LoVo (cell line): Measurements from ENCODE around the gene ITPR2.
"Not testable (repeated sequence)": the region's sequence is repeated elsewhere in the genome, so short reads cannot be mapped to it uniquely, and the experiment has no call there.

Source experiments
- DNase-seq: peaks from one replicate; pipeline ENCODE4 v3.0.0-alpha.2; 2016; ENCODE audit warnings: low spot score

ITPR2 gene

GRCh38 chr12:26848156-26848825 lies 15.3 kb upstream of the ITPR2 start:
- no peak for DNase-seq

GRCh38 chr12:26847431-26847830 lies 14.4 kb upstream of the ITPR2 start:
- no peak for DNase-seq

- DNase-seq, result no peak
These were observed 13.4 kb upstream of the ITPR2 start for GRCh38 chr12:26846416-26846815.

- DNase-seq, result no peak
These were observed 13.0 kb upstream of the ITPR2 start for GRCh38 chr12:26845984-26846383.

- DNase-seq, result peak; percentile 69
These were observed 12.2 kb upstream of the ITPR2 start for GRCh38 chr12:26845057-26845666.

- no peak for DNase-seq
These were observed 10.3 kb upstream of the ITPR2 start for GRCh38 chr12:26843311-26843710.

GRCh38 chr12:26841085-26841484 lies 8.1 kb upstream of the ITPR2 start:
- no peak for DNase-seq

GRCh38 chr12:26839512-26839911 lies 6.5 kb upstream of the ITPR2 start:
- no peak for DNase-seq

- no peak for DNase-seq
These were observed 6.0 kb upstream of the ITPR2 start for GRCh38 chr12:26838888-26839416.

GRCh38 chr12:26836201-26836600 lies 3.2 kb upstream of the ITPR2 start:
- no peak for DNase-seq

GRCh38 chr12:26834503-26835060 lies 1.6 kb upstream of the ITPR2 start:
- DNase-seq, result not testable (repeated sequence)

- DNase-seq, result no peak
These were observed 923 bp upstream of the ITPR2 start for GRCh38 chr12:26833743-26834490.

GRCh38 chr12:26831951-26832821 lies 808 bp downstream of the ITPR2 start:
- peak; percentile 68 for DNase-seq

- DNase-seq, result no peak
These were observed 2.0 kb downstream of the ITPR2 start for GRCh38 chr12:26830783-26831551.

GRCh38 chr12:26830363-26830762 lies 2.6 kb downstream of the ITPR2 start:
- no peak for DNase-seq

GRCh38 chr12:26828280-26829073 lies 4.5 kb downstream of the ITPR2 start:
- DNase-seq, result no peak

GRCh38 chr12:26826437-26826836 lies 6.6 kb downstream of the ITPR2 start:
- DNase-seq, result no peak

- DNase-seq, result no peak
These were observed 7.5 kb downstream of the ITPR2 start for GRCh38 chr12:26825459-26826016.

- no peak for DNase-seq
These were observed 9.6 kb downstream of the ITPR2 start for GRCh38 chr12:26823390-26823789.

- DNase-seq, result peak; percentile 24
These were observed 11.0 kb downstream of the ITPR2 start for GRCh38 chr12:26822026-26822425.
